ENCODE measurements around the gene NHS.

- TF ChIP-seq CTCF (IDR thresholded peaks at IDR 0.05) (no peak), POLR2A (IDR thresholded peaks at IDR 0.05) (no peak)
Measured at GRCh38 chrX:17563076-17563475, 188.1 kb downstream of the NHS start.
